SK-N-MC (cell line): ENCODE measurements around the gene LGI2.

Experiments used
- DNase-seq: peaks from one replicate; pipeline ENCODE4 v3.0.0-alpha.2; 2011; ENCODE audit warnings: low read depth, low spot score
- H3K27ac ChIP-seq: fragments of 200-600 bp; sonication (generic); 2 replicates; pipeline ENCODE4 v1.5.1; 2016; ENCODE audit warnings: mixed run types
- H3K36me3 ChIP-seq: fragments of 200-600 bp; sonication (generic); 2 replicates; pipeline ENCODE4 v1.6.1; 2017; ENCODE audit warnings: antibody characterized with exemption, low read length, mixed read lengths; ENCODE audit not compliant: insufficient read depth
- H3K4me3 ChIP-seq: fragments of 200-600 bp; sonication (generic); 2 replicates; pipeline ENCODE4 v1.5.1; 2016
- H3K9ac ChIP-seq: fragments of 200-600 bp; sonication (generic); 2 replicates; pipeline ENCODE4 v1.8.0; 2017; ENCODE audit warnings: mixed run types, mixed read lengths; ENCODE audit not compliant: insufficient read length
- H3K9me3 ChIP-seq: fragments of 200-600 bp; sonication (generic); 2 replicates; pipeline ENCODE4 v1.6.1; 2017; ENCODE audit warnings: low read depth, mild to moderate bottlenecking, antibody characterized with exemption, low read length, moderate library complexity, mixed read lengths
- EZH2 ChIP-seq: fragments of 200-600 bp; sonication (generic); IDR thresholded peaks from one replicate; pipeline ENCODE4 v1.6.1; 2017; ENCODE audit warnings: antibody characterized with exemption
- FOXP2 ChIP-seq: optimal IDR thresholded peaks from 2 replicates; pipeline ENCODE3; 2011; ENCODE audit warnings: mild to moderate bottlenecking, moderate library complexity; ENCODE audit not compliant: insufficient read depth; ENCODE audit errors: extremely low read length, control extremely low read depth
- POLR2AphosphoS5 ChIP-seq: IDR thresholded peaks from 2 replicates; pipeline ENCODE4 v1.6.1; 2012; ENCODE audit warnings: mild to moderate bottlenecking, low read depth, low read length, borderline replicate concordance

LGI2 gene

GRCh38 chr4:25030277-25031076 lies at the start of gene LGI2:
TSS of gene LGI2 (minus strand) at chr4:25030946. CDS start at chr4:25030693, 253 bp downstream.
- Histone ChIP-seq H3K36me3 (no peaks in the 10 kb centered on the region), H3K4me3 (peak within 1 kb of the TSS; percentile 63), H3K9ac (no peak within 1 kb of the TSS), H3K27ac (no peak within 1 kb of the TSS), H3K9me3 (no peaks in the 10 kb centered on the region)
- no peak for DNase-seq
- TF ChIP-seq POLR2AphosphoS5 (no peak), EZH2 (no peak), FOXP2 (no peak)

GRCh38 chr4:25078523-25078922 lies 47.8 kb upstream of the LGI2 start:
- Histone ChIP-seq H3K27ac (no peak overlapping the region), H3K4me3 (no peak overlapping the region), H3K36me3 (no peaks in the 10 kb centered on the region), H3K9ac (no peak overlapping the region), H3K9me3 (no peaks in the 10 kb centered on the region)
- DNase-seq: no peak
- TF ChIP-seq EZH2 (no peak), FOXP2 (no peak), POLR2AphosphoS5 (no peak)

GRCh38 chr4:25076625-25077398 lies 46.1 kb upstream of the LGI2 start:
- TF ChIP-seq EZH2 (no peak), FOXP2 (no peak), POLR2AphosphoS5 (no peak)
- DNase-seq: no peak
- no peak overlapping the region for H3K9ac ChIP-seq
- H3K36me3 ChIP-seq: no peaks in the 10 kb centered on the region
- no peaks in the 10 kb centered on the region for H3K9me3 ChIP-seq
- H3K4me3 ChIP-seq: no peak overlapping the region
- H3K27ac ChIP-seq: no peak overlapping the region

GRCh38 chr4:25075851-25076250 lies 45.1 kb upstream of the LGI2 start:
- Histone ChIP-seq H3K9ac (no peak overlapping the region), H3K4me3 (no peak overlapping the region), H3K36me3 (no peaks in the 10 kb centered on the region), H3K9me3 (no peaks in the 10 kb centered on the region), H3K27ac (no peak overlapping the region)
- no peak for DNase-seq
- TF ChIP-seq POLR2AphosphoS5: no peak
- no peak for TF ChIP-seq FOXP2
- no peak for TF ChIP-seq EZH2

- no peaks in the 10 kb centered on the region for H3K36me3 ChIP-seq
- no peak overlapping the region for H3K9ac ChIP-seq
- H3K9me3 ChIP-seq: no peaks in the 10 kb centered on the region
- no peak for DNase-seq
- TF ChIP-seq EZH2: no peak
- TF ChIP-seq POLR2AphosphoS5: no peak
- TF ChIP-seq FOXP2: no peak
- no peak overlapping the region for H3K4me3 ChIP-seq
- no peak overlapping the region for H3K27ac ChIP-seq
Measured at GRCh38 chr4:25075129-25075528, 44.4 kb upstream of the LGI2 start.

- H3K9me3 ChIP-seq: no peaks in the 10 kb centered on the region
- H3K4me3 ChIP-seq: no peak overlapping the region
- no peak for DNase-seq
- H3K9ac ChIP-seq: no peak overlapping the region
- H3K36me3 ChIP-seq: no peaks in the 10 kb centered on the region
- no peak for TF ChIP-seq EZH2
- no peak for TF ChIP-seq FOXP2
- no peak for TF ChIP-seq POLR2AphosphoS5
- no peak overlapping the region for H3K27ac ChIP-seq
Measured at GRCh38 chr4:25070545-25070944, 39.8 kb upstream of the LGI2 start.

- no peak overlapping the region for H3K9ac ChIP-seq
- H3K27ac ChIP-seq: no peak overlapping the region
- H3K4me3 ChIP-seq: no peak overlapping the region
- TF ChIP-seq EZH2: no peak
- no peak for TF ChIP-seq FOXP2
- TF ChIP-seq POLR2AphosphoS5: no peak
- H3K9me3 ChIP-seq: no peaks in the 10 kb centered on the region
- no peaks in the 10 kb centered on the region for H3K36me3 ChIP-seq
- no peak for DNase-seq
Measured at GRCh38 chr4:25069014-25069413, 38.3 kb upstream of the LGI2 start.

GRCh38 chr4:25068386-25068785 lies 37.6 kb upstream of the LGI2 start:
- H3K4me3 ChIP-seq: no peak overlapping the region
- no peaks in the 10 kb centered on the region for H3K36me3 ChIP-seq
- no peak overlapping the region for H3K27ac ChIP-seq
- TF ChIP-seq EZH2 (no peak), POLR2AphosphoS5 (no peak), FOXP2 (no peak)
- DNase-seq: no peak
- H3K9ac ChIP-seq: no peak overlapping the region
- H3K9me3 ChIP-seq: no peaks in the 10 kb centered on the region
